SU-DHL-6 (cell line): Measurements from ENCODE around the gene NCF4.

Experiments used
- H2AFZ ChIP-seq: fragments of 200-600 bp; sonication (generic); 2 replicates; pipeline ENCODE4 v1.6.1; 2014; ENCODE audit warnings: low read depth, mild to moderate bottlenecking, moderate library complexity, mixed read lengths, antibody characterized with exemption, low read length; ENCODE audit not compliant: severe bottlenecking
- H3F3A ChIP-seq: fragments of 200-600 bp; shearing (Covaris generic); 2 replicates; pipeline ENCODE4 v1.6.0; 2016; ENCODE audit warnings: antibody characterized with exemption, mild to moderate bottlenecking; ENCODE audit not compliant: insufficient read depth
- H3K27ac ChIP-seq: fragments of 200-600 bp; sonication (generic); 2 replicates; pipeline ENCODE4 v1.5.1; 2016; ENCODE audit warnings: low read depth, mild to moderate bottlenecking, low read length, moderate library complexity, mixed read lengths
- H3K27me3 ChIP-seq: fragments of 200-600 bp; sonication (generic), shearing (Covaris generic); 2 replicates; pipeline ENCODE4 v1.6.0; 2014; ENCODE audit warnings: mild to moderate bottlenecking, low read length
- H3K36me3 ChIP-seq: fragments of 200-600 bp; sonication (generic); 2 replicates; pipeline ENCODE4 v1.6.1; 2014; ENCODE audit warnings: mild to moderate bottlenecking, low read length, mixed read lengths
- H3K4me2 ChIP-seq: fragments of 300-600, 200-600 bp; shearing (Covaris generic), sonication (generic); 2 replicates; pipeline ENCODE4 v1.6.0; 2014; ENCODE audit warnings: low read length, low read depth, mild to moderate bottlenecking; ENCODE audit not compliant: poor library complexity, severe bottlenecking
- H3K4me3 ChIP-seq: fragments of 200-600 bp; sonication (generic); 2 replicates; pipeline ENCODE4 v1.5.1; 2014; ENCODE audit warnings: antibody characterized with exemption, low read length, mild to moderate bottlenecking, mixed read lengths; ENCODE audit not compliant: insufficient read depth, poor library complexity, severe bottlenecking
- H3K79me2 ChIP-seq: fragments of 200-600 bp; sonication (generic); 2 replicates; pipeline ENCODE4 v1.6.1; 2014; ENCODE audit warnings: mild to moderate bottlenecking, low read length, moderate library complexity; ENCODE audit not compliant: insufficient read depth
- H3K9ac ChIP-seq: fragments of 200-600 bp; sonication (generic); 2 replicates; pipeline ENCODE4 v1.7.0; 2014; ENCODE audit warnings: mild to moderate bottlenecking, low read length
- H3K9me2 ChIP-seq: fragments of 200-600 bp; sonication (generic); replicated peaks from 2 replicates; pipeline ENCODE4 v1.6.1; 2014; ENCODE audit warnings: low read length; ENCODE audit not compliant: insufficient read depth
- H3K9me3 ChIP-seq: fragments of 200-600 bp; sonication (generic); 2 replicates; pipeline ENCODE4 v1.6.1; 2014; ENCODE audit warnings: low read length, mixed read lengths; ENCODE audit not compliant: insufficient read depth
- H4K20me1 ChIP-seq: fragments of 200-600 bp; sonication (generic); 2 replicates; pipeline ENCODE4 v1.6.1; 2014; ENCODE audit warnings: low read depth, mild to moderate bottlenecking, antibody characterized with exemption, low read length, moderate library complexity, mixed read lengths
- EZH2phosphoT487 ChIP-seq: fragments of 200-600 bp; sonication (generic), shearing (Covaris generic); conservative IDR thresholded peaks from 2 replicates; pipeline ENCODE4 v1.6.1; 2018; ENCODE audit warnings: mild to moderate bottlenecking, antibody characterized with exemption, low read length, moderate library complexity, mixed read lengths
- TF ChIP-seq, protein P1 (sequence below): fragments of 200-600 bp; sonication (generic); IDR thresholded peaks from one replicate; pipeline ENCODE4 v1.5.1; 2017; ENCODE audit warnings: antibody characterized with exemption, mild to moderate bottlenecking, low read length, moderate library complexity; ENCODE audit not compliant: insufficient read depth, poor library complexity, severe bottlenecking

Gene NCF4

DNA sequence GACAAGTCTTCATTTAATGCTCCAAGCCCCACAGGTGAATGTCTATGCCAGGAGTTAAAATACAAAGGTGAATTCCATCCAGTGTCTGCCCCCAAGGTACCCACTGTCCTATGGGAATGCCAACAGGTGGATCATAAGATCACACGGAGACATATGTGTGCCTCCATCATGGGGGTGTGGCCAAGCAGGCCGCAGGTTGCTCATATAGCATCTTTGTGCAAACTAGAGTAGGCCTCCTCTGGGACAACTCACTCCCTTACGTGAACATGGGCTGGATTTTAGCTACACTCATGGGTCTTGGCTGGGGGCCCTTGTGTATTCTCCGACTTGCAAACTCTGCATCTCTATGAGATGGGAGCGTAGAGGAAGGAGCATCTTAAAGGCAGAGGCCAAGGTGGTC is 6.9 kb downstream of the NCF4 start:
- Histone ChIP-seq H4K20me1 (no peaks in the 10 kb centered on the region), H3K4me3 (no peak overlapping the region), H3K9me3 (no peaks in the 10 kb centered on the region), H3K36me3 (no peaks in the 10 kb centered on the region), H3K27me3 (no peaks in the 10 kb centered on the region), H3K4me2 (no peak overlapping the region), H3K27ac (no peak overlapping the region), H2AFZ (no peak overlapping the region), H3F3A (no peaks in the 10 kb centered on the region), H3K79me2 (no peaks in the 10 kb centered on the region), H3K9me2 (no peaks in the 10 kb centered on the region), H3K9ac (no peak overlapping the region)
- TF ChIP-seq, protein P1, sequence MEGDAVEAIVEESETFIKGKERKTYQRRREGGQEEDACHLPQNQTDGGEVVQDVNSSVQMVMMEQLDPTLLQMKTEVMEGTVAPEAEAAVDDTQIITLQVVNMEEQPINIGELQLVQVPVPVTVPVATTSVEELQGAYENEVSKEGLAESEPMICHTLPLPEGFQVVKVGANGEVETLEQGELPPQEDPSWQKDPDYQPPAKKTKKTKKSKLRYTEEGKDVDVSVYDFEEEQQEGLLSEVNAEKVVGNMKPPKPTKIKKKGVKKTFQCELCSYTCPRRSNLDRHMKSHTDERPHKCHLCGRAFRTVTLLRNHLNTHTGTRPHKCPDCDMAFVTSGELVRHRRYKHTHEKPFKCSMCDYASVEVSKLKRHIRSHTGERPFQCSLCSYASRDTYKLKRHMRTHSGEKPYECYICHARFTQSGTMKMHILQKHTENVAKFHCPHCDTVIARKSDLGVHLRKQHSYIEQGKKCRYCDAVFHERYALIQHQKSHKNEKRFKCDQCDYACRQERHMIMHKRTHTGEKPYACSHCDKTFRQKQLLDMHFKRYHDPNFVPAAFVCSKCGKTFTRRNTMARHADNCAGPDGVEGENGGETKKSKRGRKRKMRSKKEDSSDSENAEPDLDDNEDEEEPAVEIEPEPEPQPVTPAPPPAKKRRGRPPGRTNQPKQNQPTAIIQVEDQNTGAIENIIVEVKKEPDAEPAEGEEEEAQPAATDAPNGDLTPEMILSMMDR, result no peak
- TF ChIP-seq EZH2phosphoT487, result no peak

DNA sequence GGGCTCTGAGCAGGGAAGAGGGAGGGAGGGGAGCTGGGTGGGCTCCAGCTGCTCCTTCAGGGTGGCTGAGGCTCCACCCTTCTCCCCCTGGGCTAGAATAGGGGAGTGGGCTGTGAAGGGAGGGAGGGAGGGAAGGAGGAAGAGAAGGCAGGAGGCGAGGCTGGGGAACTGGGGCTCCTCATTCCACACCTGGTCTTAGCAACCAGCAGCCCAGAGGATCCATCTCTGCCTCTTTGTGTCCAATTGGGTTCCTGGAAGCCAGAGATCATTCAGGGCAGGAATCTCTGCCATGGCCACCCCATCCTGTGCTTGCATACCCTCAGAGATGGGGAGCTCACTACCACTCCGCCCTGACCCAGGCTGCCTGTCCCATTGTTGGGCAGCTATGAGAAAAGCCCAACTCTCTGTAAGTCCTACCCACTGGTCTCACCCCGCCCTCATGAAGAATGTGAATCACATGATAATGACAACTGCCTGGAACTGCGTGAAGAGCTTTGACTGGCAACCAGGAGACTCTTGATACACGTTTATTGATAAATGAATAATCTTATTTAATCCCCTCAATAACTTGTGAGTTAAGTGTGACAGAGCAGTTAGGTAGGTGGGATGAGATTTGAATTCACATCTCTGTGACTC is 7.9 kb downstream of the NCF4 start:
- Histone ChIP-seq H4K20me1 (no peaks in the 10 kb centered on the region), H3K4me2 (no peak overlapping the region)

DNA sequence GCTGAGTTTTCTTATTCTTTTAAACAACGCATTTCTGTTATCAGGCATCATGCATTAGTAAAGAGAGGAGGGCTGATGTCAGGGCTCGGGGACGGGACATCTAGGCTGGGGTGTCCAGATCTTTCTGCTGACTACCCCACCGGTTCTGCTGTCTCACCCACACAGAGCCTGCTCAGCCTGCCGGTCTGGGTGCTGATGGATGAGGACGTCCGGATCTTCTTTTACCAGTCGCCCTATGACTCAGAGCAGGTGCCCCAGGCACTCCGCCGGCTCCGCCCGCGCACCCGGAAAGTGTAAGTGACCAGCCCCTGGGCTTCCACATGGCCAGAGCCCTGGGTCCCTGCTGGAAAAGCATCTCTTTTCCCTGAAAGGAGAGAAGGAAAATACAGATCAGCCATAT is 9.4 kb downstream of the NCF4 start:
- no peaks in the 10 kb centered on the region for H3K9me3 ChIP-seq
- H3K9ac ChIP-seq, result no peak overlapping the region
- no peaks in the 10 kb centered on the region for H4K20me1 ChIP-seq
- H3K27ac ChIP-seq, result no peak overlapping the region
- no peaks in the 10 kb centered on the region for H3F3A ChIP-seq
- H3K79me2 ChIP-seq, result no peaks in the 10 kb centered on the region
- H3K36me3 ChIP-seq, result no peaks in the 10 kb centered on the region
- no peaks in the 10 kb centered on the region for H3K27me3 ChIP-seq
- no peak overlapping the region for H3K4me3 ChIP-seq
- TF ChIP-seq, protein P1, result no peak
- TF ChIP-seq EZH2phosphoT487, result no peak
- no peak overlapping the region for H3K4me2 ChIP-seq
- H3K9me2 ChIP-seq, result no peaks in the 10 kb centered on the region
- H2AFZ ChIP-seq, result no peak overlapping the region

More for the DNA sequence above, 7.9 kb downstream of the NCF4 start:
- no peaks in the 10 kb centered on the region for H3K27me3 ChIP-seq
- H3K27ac ChIP-seq, result no peak overlapping the region
- TF ChIP-seq EZH2phosphoT487, result no peak
- TF ChIP-seq, protein P1, result no peak
- no peaks in the 10 kb centered on the region for H3K36me3 ChIP-seq
- H3K79me2 ChIP-seq, result no peaks in the 10 kb centered on the region
- no peaks in the 10 kb centered on the region for H3F3A ChIP-seq
- H3K4me3 ChIP-seq, result no peak overlapping the region
- no peaks in the 10 kb centered on the region for H3K9me2 ChIP-seq
- H2AFZ ChIP-seq, result no peak overlapping the region
- H3K9ac ChIP-seq, result no peak overlapping the region
- H3K9me3 ChIP-seq, result no peaks in the 10 kb centered on the region
